ENCODE data around the gene NDUFS1.
A peak's percentile ranks its signal among the peaks of the same experiment; 100 is the strongest.
"Not testable (repeated sequence)": the region's sequence is repeated elsewhere in the genome, so short reads cannot be mapped to it uniquely, and the experiment has no call there.

NDUFS1 gene

DNA sequence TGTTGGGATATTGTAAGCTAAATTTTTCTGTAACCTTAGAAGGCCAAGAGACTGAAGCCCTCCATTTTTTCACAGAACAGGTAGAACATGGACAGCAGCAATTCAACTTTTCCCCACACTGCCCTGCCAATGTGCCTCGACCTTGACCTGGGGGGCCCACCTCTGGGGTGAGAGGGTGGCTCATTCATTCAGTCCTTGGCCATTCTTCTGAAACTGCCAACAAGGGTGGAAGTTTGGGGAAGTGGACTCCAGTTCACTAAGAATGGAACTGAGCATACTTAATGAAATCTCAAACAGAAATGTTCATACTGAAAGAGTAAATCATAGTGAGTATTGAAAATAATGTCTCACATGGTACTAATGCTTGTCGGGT is 1.5 kb upstream of the NDUFS1 start:
- no peak for DNase-seq (ENCODE audit: low read depth)
- H3K4me3 ChIP-seq (ENCODE audit: control insufficient read depth, low read depth, low read length): peak overlapping the region; percentile 81
- no peak for TF ChIP-seq CTCF (conservative IDR thresholded peaks at IDR 0.05; ENCODE audit: control insufficient read depth, insufficient read depth, low read depth, low read length)

GRCh38 chr2:206160125-206160806 is 1.0 kb upstream of the NDUFS1 start:
- no peak for TF ChIP-seq CTCF (conservative IDR thresholded peaks at IDR 0.05; ENCODE audit: control insufficient read depth, insufficient read depth, low read depth, low read length)
- peak overlapping the region; percentile 81 for H3K4me3 ChIP-seq (ENCODE audit: control insufficient read depth, low read depth, low read length)
- DNase-seq (ENCODE audit: low read depth): no peak

GRCh38 chr2:206158563-206159345 is 490 bp downstream of the NDUFS1 start:
- DNase-seq (ENCODE audit: low read depth): peak; percentile 34
- TF ChIP-seq CTCF (conservative IDR thresholded peaks at IDR 0.05; ENCODE audit: control insufficient read depth, insufficient read depth, low read depth, low read length): no peak
- H3K4me3 ChIP-seq (ENCODE audit: control insufficient read depth, low read depth, low read length): peak overlapping the region; percentile 81

GRCh38 chr2:206157014-206157413 is 2.2 kb downstream of the NDUFS1 start:
- DNase-seq (ENCODE audit: low read depth): peak; percentile 48

GRCh38 chr2:206154197-206154596 is 5.0 kb downstream of the NDUFS1 start:
- DNase-seq (ENCODE audit: low read depth): peak; percentile 16
- H3K4me3 ChIP-seq (ENCODE audit: control insufficient read depth, low read depth, low read length): no peak overlapping the region
- TF ChIP-seq CTCF (conservative IDR thresholded peaks at IDR 0.05; ENCODE audit: control insufficient read depth, insufficient read depth, low read depth, low read length): no peak

More at GRCh38 chr2:206157014-206157413, 2.2 kb downstream of the NDUFS1 start:
- not testable (repeated sequence) for H3K4me3 ChIP-seq (ENCODE audit: control insufficient read depth, low read depth, low read length)

- no peak for TF ChIP-seq CTCF (conservative IDR thresholded peaks at IDR 0.05; ENCODE audit: control insufficient read depth, insufficient read depth, low read depth, low read length)
- no peak overlapping the region for H3K4me3 ChIP-seq (ENCODE audit: control insufficient read depth, low read depth, low read length)
- no peak for DNase-seq (ENCODE audit: low read depth)
These were observed 8.6 kb downstream of the NDUFS1 start for GRCh38 chr2:206150631-206151030.

DNA sequence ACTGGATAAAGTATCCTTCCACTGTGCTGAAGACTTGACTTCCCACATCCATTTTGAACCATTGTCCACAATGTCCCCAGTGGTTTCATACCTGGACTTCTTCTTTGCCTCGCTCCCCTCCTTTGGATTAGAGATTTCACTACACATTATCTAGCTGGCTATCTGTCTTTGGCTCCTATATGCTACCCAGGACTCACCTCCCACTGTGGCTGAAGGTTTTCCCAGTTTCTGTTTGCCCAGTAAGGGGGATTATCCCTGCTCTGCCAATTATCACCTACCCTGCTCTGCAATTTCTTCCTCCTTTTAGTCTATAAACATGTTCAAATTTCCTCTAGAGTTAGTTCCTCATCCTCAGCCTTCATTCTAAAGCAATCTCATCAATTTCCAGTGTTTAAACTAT is 9.1 kb downstream of the NDUFS1 start:
- no peak for TF ChIP-seq CTCF (conservative IDR thresholded peaks at IDR 0.05; ENCODE audit: control insufficient read depth, insufficient read depth, low read depth, low read length)

More for the DNA sequence above, 9.1 kb downstream of the NDUFS1 start:
- DNase-seq (ENCODE audit: low read depth): no peak
- H3K4me3 ChIP-seq (ENCODE audit: control insufficient read depth, low read depth, low read length): no peak overlapping the region
